Lower leg skin (tissue), 4 donors: ENCODE data around the gene FOXD2. TPM values are rescaled to one million over a fixed set of nuclear protein-coding genes. Genes with fewer than 3 reads are reported as not detected.

ENCODE experiments used
- DNase-seq, 2 donors: peaks; one replicate each; pipeline ENCODE4 v3.0.0-alpha.2; 2019; ENCODE audit warnings: low spot score in 2 of 2
- H3K4me3 ChIP-seq: fragments of 200-600 bp; sonication (generic); 2 replicates; pipeline ENCODE4 v1.5.1; 2017; ENCODE audit warnings: mild to moderate bottlenecking, low read depth; ENCODE audit not compliant: poor library complexity, severe bottlenecking
- POLR2A ChIP-seq, 2 donors: fragments of 450-650 bp; IDR thresholded peaks; one replicate each; pipeline ENCODE4 v1.6.1; 2016 to 2017; ENCODE audit warnings: antibody characterized with exemption in 2 of 2, mild to moderate bottlenecking in 1 of 2, moderate library complexity in 1 of 2
- WGBS, 2 donors: methylation state at CpG; one replicate each; pipeline ENCODE4 v1.1.5; 2018; 5-methylcytosine and 5-hydroxymethylcytosine counted together
- intact Hi-C: fragments of 100-400 bp; cut with DNase I; formaldehyde crosslinking; loops from one replicate; pipeline ENCODE4 v1.15.0; 2023; ENCODE audit warnings: low total_unique reads
- total RNA-seq, 4 donors: library from RNA; depleted of rRNA; stranded (reverse); fragments of >200 nt; gene quantifications; one replicate each; pipeline ENCODE4 v1.1.0, GENCODE V29; 2016
- TF ChIP-seq, protein P1 (sequence below), 3 donors: fragments of 450-650 bp; IDR thresholded peaks; one replicate each; pipeline ENCODE4 v1.5.1; 2016; ENCODE audit warnings: antibody characterized with exemption in 3 of 3, mild to moderate bottlenecking in 3 of 3, moderate library complexity in 2 of 3

The FOXD2 gene
- total RNA-seq, 4 donors from 2014 or later: 0.13 to 0.56 (median 0.45) TPM; not detected in 1

DNA sequence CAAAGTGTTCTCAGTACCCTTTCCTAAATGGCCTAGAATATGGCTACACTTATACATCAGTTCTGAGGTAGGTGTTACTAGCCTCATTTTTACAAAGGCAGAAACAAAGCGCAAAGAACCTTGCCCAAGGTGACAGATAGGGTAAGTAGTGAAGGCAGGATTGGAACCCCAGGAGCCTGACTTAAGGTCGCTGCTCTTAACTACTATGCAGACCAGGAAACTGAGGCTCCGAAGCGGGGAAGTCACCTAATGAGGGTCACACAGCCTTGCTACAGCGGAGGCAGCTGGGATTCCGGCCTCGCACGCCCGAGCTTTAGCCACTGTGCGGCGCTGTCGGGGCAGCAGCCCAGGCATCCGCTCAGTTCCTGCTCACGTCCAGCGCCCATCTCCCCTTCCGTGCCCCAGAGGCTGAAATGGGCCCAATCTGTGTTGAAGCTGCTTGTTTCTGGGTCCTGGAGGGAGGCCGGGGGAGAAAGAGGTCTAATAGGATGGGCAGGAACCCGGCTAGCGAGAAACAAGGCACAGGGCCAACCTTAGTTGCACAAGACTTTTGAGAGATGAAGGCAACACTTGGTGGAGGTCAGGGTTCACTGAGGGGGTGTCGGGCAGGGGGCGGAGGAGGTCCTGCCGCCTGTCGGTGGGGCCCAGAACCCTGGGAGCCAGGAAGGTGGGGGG lies 1.4 kb upstream of the FOXD2 start:
- DNase-seq: peak; percentile 68 to 96
- no peak for TF ChIP-seq POLR2A (IDR thresholded peaks at IDR 0.05)
- TF ChIP-seq, protein P1, sequence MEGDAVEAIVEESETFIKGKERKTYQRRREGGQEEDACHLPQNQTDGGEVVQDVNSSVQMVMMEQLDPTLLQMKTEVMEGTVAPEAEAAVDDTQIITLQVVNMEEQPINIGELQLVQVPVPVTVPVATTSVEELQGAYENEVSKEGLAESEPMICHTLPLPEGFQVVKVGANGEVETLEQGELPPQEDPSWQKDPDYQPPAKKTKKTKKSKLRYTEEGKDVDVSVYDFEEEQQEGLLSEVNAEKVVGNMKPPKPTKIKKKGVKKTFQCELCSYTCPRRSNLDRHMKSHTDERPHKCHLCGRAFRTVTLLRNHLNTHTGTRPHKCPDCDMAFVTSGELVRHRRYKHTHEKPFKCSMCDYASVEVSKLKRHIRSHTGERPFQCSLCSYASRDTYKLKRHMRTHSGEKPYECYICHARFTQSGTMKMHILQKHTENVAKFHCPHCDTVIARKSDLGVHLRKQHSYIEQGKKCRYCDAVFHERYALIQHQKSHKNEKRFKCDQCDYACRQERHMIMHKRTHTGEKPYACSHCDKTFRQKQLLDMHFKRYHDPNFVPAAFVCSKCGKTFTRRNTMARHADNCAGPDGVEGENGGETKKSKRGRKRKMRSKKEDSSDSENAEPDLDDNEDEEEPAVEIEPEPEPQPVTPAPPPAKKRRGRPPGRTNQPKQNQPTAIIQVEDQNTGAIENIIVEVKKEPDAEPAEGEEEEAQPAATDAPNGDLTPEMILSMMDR (IDR thresholded peaks at IDR 0.05): no peak
- intact Hi-C loops: loop anchor here (10.0 kb wide), 1 partner anchor 138 kb away; no protein-coding TSS in a partner anchor
- 5% methylated on average over 23 of the region's 23 CpGs for WGBS, 2 donors
- H3K4me3 ChIP-seq: no peak overlapping the region

DNA sequence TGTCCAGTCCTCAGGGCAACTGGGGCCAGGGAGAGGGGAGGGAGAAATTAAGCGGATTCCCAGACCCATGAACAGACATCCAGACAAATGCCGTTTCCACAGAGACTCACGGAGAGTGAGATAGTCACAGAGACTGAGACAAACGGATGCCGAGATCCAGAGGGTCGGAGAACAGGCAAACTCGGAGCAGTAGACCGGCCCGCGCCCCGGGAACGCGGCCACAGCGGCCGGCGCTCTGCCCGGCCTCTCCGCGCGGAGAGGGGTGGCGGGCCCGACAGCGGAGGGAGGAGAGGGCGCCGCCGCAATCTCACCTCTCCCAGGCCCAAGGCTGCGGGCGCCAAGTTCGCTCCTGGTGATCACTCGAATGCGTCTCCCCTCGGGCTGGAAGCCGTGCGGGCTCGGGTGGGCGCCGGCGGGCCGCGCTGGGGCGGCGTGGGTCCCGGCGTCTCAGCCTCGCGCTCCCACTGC lies 831 bp upstream of the FOXD2 start:
- peak overlapping the region; percentile 38 for H3K4me3 ChIP-seq
- no peak for TF ChIP-seq POLR2A (IDR thresholded peaks at IDR 0.05)
- TF ChIP-seq, protein P1 (IDR thresholded peaks at IDR 0.05): no peak
- no peak for DNase-seq
- intact Hi-C loops: loop anchor here (10.0 kb wide), 1 partner anchor 138 kb away; no protein-coding TSS in a partner anchor
- WGBS, 2 donors: 1 to 2% methylated on average over 32 to 36 of the region's 46 CpGs

DNA sequence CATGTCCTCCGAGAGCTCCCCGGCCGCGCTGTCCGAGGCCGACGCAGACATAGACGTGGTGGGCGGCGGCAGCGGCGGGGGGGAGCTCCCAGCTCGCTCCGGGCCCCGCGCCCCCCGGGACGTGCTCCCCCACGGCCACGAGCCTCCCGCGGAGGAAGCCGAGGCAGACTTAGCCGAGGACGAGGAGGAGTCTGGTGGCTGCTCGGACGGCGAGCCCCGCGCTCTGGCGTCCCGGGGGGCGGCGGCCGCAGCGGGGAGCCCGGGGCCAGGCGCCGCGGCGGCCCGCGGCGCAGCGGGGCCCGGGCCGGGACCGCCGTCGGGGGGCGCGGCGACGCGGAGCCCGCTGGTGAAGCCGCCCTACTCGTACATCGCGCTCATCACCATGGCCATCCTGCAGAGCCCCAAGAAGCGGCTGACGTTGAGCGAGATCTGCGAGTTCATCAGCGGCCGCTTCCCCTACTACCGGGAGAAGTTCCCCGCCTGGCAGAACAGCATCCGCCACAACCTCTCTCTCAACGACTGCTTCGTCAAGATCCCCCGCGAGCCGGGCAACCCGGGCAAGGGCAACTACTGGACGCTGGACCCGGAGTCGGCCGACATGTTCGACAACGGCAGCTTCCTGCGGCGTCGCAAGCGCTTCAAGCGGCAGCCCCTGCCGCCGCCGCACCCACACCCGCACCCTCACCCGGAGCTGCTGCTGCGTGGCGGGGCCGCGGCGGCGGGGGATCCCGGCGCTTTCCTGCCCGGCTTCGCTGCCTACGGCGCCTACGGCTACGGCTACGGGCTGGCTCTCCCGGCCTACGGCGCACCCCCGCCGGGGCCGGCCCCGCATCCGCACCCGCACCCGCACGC lies 547 bp downstream of the FOXD2 start:
- 3 to 4% methylated on average over 17 to 21 of the region's 117 CpGs for WGBS, 2 donors
- DNase-seq: peak in 1 of 2 donors; percentile 87
- TF ChIP-seq, protein P1 (IDR thresholded peaks at IDR 0.05): no peak
- TF ChIP-seq POLR2A (IDR thresholded peaks at IDR 0.05): no peak
- intact Hi-C loops: loop anchor here (10.0 kb wide), 1 partner anchor 136 kb away; no protein-coding TSS in a partner anchor
- H3K4me3 ChIP-seq: peak overlapping the region; percentile 38

DNA sequence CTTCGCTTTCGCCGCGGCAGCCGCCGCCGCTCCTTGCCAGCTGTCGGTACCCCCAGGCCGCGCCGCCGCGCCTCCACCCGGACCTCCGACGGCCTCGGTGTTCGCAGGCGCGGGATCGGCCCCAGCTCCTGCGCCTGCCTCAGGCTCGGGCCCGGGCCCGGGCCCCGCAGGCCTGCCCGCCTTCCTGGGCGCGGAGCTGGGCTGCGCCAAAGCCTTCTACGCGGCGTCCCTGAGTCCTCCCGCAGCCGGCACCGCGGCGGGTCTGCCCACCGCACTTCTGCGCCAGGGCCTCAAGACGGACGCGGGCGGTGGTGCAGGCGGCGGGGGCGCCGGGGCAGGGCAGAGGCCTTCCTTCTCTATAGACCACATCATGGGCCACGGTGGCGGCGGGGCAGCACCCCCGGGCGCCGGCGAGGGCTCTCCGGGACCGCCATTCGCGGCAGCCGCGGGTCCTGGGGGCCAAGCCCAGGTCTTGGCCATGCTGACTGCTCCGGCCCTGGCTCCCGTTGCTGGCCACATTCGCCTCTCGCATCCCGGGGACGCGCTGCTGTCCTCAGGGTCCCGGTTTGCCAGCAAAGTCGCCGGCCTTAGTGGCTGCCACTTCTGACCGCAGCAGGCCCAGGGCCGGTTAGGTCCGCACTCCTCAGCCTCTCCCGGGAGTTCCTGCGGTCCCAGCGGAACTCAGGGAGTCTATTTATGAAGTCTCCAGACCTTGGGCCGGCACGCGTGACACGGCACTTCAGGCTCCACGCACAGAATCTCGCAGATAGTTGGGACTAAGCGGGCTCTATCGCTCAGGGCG lies 1.4 kb downstream of the FOXD2 start:
- no peak for TF ChIP-seq POLR2A (IDR thresholded peaks at IDR 0.05)
- TF ChIP-seq, protein P1 (IDR thresholded peaks at IDR 0.05): no peak
- intact Hi-C loops: loop anchor here (10.0 kb wide), 1 partner anchor 136 kb away; no protein-coding TSS in a partner anchor
- DNase-seq: peak in 1 of 2 donors; percentile 84
- no peak overlapping the region for H3K4me3 ChIP-seq
- WGBS, 2 donors: 16 to 49% methylated on average over 26 to 51 of the region's 86 CpGs
